Panc1 (cell line): ENCODE measurements around the gene MLPH. TPM values are rescaled to one million over a fixed set of nuclear protein-coding genes. Genes with fewer than 3 reads are reported as not detected.
A peak's percentile ranks its signal among the peaks of the same experiment; 100 is the strongest.

Source experiments
- ATAC-seq: fragments of 200-7000 bp; cut with Tn5 transposase; 2 replicates; pipeline ENCODE4 v1.9.1; 2020; ENCODE audit warnings: mild to moderate bottlenecking, moderate library complexity
- BruUV-seq: library from RNA; stranded (reverse); fragments of 400-500 nt; replicated peaks from 2 replicates; lab custom pipeline; 2021; lab: Mats Ljungman, UMichigan
- CTCF ChIA-PET: fragments of 300-600 bp; sonication (Branson Sonifier 250); formaldehyde crosslinking; loops from one replicate; lab custom pipeline; 2022; ENCODE audit warnings: antibody characterized with exemption; lab: Charles Lee
- POLR2A ChIA-PET: fragments of 300-600 bp; sonication (Branson Sonifier 250); formaldehyde crosslinking; loops from one replicate; lab custom pipeline; 2022; ENCODE audit warnings: antibody characterized with exemption; lab: Charles Lee
- DNase-seq: peaks from one replicate; pipeline ENCODE4 v3.0.0-alpha.2; 2010; ENCODE audit warnings: low read depth, low spot score
- H3K27ac ChIP-seq: 2 replicates; pipeline ENCODE4 v1.5.1; 2011; ENCODE audit warnings: mild to moderate bottlenecking, low read length, inconsistent platforms
- H3K27me3 ChIP-seq: fragments of 200-500 bp; sonication (Bioruptor generic); 2 replicates; pipeline ENCODE4 v1.6.0; 2014; ENCODE audit warnings: low read length, inconsistent platforms; ENCODE audit not compliant: control insufficient read depth, insufficient read depth
- H3K36me3 ChIP-seq: fragments of 200-500 bp; sonication (Bioruptor generic); 2 replicates; pipeline ENCODE4 v1.5.1; 2014; ENCODE audit warnings: inconsistent platforms, mild to moderate bottlenecking, low read length, moderate library complexity; ENCODE audit not compliant: control insufficient read depth, insufficient read depth
- H3K4me1 ChIP-seq: 2 replicates; pipeline ENCODE4 v1.5.1; 2011; ENCODE audit warnings: inconsistent platforms, mild to moderate bottlenecking, low read length, moderate library complexity; ENCODE audit not compliant: control insufficient read depth, insufficient read depth
- H3K4me3 ChIP-seq, 2 experiments: 2 replicates each; pipeline ENCODE4 v1.5.1; 2011 to 2012; ENCODE audit warnings: low read depth in 2 of 2, low read length in 2 of 2, mild to moderate bottlenecking in 2 of 2, inconsistent platforms in 1 of 2, moderate library complexity in 1 of 2
- H3K9me3 ChIP-seq: fragments of 200-500 bp; sonication (Bioruptor generic); 2 replicates; pipeline ENCODE4 v1.5.1; 2014; ENCODE audit warnings: low read depth, mild to moderate bottlenecking, inconsistent platforms, low read length, moderate library complexity; ENCODE audit not compliant: control insufficient read depth, insufficient read depth
- POLR2AphosphoS5 ChIP-seq: IDR thresholded peaks from 2 replicates; pipeline ENCODE4 v1.6.1; 2012; ENCODE audit warnings: mild to moderate bottlenecking, low read depth, low read length, moderate library complexity
- SIN3A ChIP-seq: IDR thresholded peaks from 2 replicates; pipeline ENCODE4 v1.6.1; 2012; ENCODE audit warnings: low read depth, mild to moderate bottlenecking, low read length, moderate library complexity, borderline replicate concordance; ENCODE audit not compliant: insufficient read depth
- TCF7L2 ChIP-seq: IDR thresholded peaks from 2 replicates; pipeline ENCODE4 v1.6.1; 2011; ENCODE audit warnings: mild to moderate bottlenecking, low read depth, low read length, inconsistent platforms
- in situ Hi-C: cut with HindIII; loops from 2 replicates; pipeline ENCODE4 v1.10.0; 2016; ENCODE audit warnings: low sequenced_read_pairs, low pct_unique_long_range_greater_than_20kb
- intact Hi-C: fragments of 100-400 bp; cut with micrococcal nuclease; formaldehyde crosslinking; loops from one replicate; pipeline ENCODE4 v1.10.0; 2022; ENCODE audit not compliant: unreplicated experiment
- total RNA-seq: library from RNA; stranded (reverse); gene quantifications from one replicate; pipeline ENCODE4 v1.2.1, GENCODE V29; 2021; ENCODE audit not compliant: unreplicated experiment
- TF ChIP-seq, protein P1 (sequence below): fragments of 450-650 bp; IDR thresholded peaks from 2 replicates; pipeline ENCODE4 v1.5.1; 2017; ENCODE audit warnings: mild to moderate bottlenecking
- TF ChIP-seq, protein P2 (sequence below), 2 experiments: IDR thresholded peaks; 2 replicates each; pipeline ENCODE4 v1.6.1; 2011 to 2012; ENCODE audit warnings: low read depth in 2 of 2, control low read depth in 1 of 2, low read length in 1 of 2, mild to moderate bottlenecking in 1 of 2, moderate library complexity in 1 of 2; ENCODE audit not compliant: insufficient read depth in 1 of 2

The MLPH gene
- total RNA-seq, 1 experiment from 2014 or later: 60.2 TPM

- Histone ChIP-seq H3K27me3 (no peaks in the 10 kb centered on the region), H3K4me1 (no peaks in the 10 kb centered on the region), H3K27ac (no peak overlapping the region), H3K9me3 (no peaks in the 10 kb centered on the region), H3K36me3 (no peaks in the 10 kb centered on the region), H3K4me3 (no peak overlapping the region)
- CTCF ChIA-PET: interaction anchor here (0.8 to 1.1 kb wide), 2 partner anchors 17 to 42 kb away, joined by 3 to 4 read pairs; no protein-coding TSS in a partner anchor
- DNase-seq (no peak), ATAC-seq (peak; percentile 30; the same call in 1 of the 2 replicates)
- POLR2A ChIA-PET: no interaction called here
- in situ Hi-C loops: no loop called here
- intact Hi-C loops: no loop called here
- BruUV-seq: no TSS peak
- TF ChIP-seq, protein P1, sequence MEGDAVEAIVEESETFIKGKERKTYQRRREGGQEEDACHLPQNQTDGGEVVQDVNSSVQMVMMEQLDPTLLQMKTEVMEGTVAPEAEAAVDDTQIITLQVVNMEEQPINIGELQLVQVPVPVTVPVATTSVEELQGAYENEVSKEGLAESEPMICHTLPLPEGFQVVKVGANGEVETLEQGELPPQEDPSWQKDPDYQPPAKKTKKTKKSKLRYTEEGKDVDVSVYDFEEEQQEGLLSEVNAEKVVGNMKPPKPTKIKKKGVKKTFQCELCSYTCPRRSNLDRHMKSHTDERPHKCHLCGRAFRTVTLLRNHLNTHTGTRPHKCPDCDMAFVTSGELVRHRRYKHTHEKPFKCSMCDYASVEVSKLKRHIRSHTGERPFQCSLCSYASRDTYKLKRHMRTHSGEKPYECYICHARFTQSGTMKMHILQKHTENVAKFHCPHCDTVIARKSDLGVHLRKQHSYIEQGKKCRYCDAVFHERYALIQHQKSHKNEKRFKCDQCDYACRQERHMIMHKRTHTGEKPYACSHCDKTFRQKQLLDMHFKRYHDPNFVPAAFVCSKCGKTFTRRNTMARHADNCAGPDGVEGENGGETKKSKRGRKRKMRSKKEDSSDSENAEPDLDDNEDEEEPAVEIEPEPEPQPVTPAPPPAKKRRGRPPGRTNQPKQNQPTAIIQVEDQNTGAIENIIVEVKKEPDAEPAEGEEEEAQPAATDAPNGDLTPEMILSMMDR: no peak
- no peak for TF ChIP-seq TCF7L2
- TF ChIP-seq, protein P2, sequence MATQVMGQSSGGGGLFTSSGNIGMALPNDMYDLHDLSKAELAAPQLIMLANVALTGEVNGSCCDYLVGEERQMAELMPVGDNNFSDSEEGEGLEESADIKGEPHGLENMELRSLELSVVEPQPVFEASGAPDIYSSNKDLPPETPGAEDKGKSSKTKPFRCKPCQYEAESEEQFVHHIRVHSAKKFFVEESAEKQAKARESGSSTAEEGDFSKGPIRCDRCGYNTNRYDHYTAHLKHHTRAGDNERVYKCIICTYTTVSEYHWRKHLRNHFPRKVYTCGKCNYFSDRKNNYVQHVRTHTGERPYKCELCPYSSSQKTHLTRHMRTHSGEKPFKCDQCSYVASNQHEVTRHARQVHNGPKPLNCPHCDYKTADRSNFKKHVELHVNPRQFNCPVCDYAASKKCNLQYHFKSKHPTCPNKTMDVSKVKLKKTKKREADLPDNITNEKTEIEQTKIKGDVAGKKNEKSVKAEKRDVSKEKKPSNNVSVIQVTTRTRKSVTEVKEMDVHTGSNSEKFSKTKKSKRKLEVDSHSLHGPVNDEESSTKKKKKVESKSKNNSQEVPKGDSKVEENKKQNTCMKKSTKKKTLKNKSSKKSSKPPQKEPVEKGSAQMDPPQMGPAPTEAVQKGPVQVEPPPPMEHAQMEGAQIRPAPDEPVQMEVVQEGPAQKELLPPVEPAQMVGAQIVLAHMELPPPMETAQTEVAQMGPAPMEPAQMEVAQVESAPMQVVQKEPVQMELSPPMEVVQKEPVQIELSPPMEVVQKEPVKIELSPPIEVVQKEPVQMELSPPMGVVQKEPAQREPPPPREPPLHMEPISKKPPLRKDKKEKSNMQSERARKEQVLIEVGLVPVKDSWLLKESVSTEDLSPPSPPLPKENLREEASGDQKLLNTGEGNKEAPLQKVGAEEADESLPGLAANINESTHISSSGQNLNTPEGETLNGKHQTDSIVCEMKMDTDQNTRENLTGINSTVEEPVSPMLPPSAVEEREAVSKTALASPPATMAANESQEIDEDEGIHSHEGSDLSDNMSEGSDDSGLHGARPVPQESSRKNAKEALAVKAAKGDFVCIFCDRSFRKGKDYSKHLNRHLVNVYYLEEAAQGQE (IDR thresholded peaks at IDR 0.05; ENCODE audit: insufficient read depth in 1 of 2, low read depth in 2 of 2, low read length in 1 of 2): no peak
- TF ChIP-seq SIN3A: no peak
- TF ChIP-seq POLR2AphosphoS5: no peak
Observed at GRCh38 chr2:237529452-237530402, 42.7 kb downstream of the MLPH start.

DNA sequence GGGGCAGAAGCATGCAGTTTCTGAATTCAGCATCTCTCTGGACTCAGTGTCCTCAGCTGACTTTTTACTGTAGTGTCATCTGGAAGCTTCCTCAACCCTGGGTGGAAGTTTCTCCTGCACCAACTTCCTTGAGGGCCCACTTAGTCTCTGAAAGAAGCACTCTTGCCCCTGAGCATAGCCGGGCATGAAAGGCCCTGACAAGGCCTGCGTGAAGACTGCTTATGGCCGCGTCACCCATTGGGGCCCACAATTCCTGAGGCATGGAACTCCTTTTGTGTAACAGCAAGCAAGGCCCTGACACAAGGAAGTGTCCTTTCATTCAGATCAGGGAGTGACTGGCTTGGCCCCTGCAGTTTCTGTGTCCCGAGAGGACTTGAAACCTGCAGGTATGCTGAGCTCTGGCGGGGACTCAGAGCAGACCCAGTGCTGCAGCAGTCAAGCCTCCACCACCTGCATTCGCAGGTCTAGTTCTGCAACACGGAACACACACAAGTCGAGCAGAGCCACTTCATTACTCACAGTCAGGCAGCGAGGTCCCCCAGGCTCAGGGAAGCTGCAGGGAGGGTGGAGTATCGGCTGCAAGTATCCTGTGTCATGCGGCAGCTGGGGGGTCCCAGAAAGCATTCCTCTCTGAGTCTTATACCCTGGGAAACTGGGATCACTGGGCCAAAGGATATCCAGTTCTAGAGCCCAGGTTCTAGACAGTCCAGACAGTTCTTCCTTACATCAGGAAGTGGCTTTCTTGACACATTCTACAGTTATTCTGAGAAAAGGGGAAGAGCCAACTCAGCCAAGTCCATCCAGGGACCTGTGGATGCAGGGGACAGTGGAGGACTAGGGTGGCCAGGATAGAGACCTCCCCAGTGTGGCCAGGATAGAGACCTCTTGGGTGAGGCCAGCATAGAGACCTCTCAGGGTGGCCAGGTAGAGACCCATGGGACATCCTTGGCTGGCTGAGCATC lies 43.7 kb downstream of the MLPH start:
- Histone ChIP-seq H3K9me3 (no peaks in the 10 kb centered on the region), H3K4me3 (no peak overlapping the region), H3K4me1 (no peaks in the 10 kb centered on the region), H3K27ac (no peak overlapping the region), H3K27me3 (no peaks in the 10 kb centered on the region), H3K36me3 (no peaks in the 10 kb centered on the region)
- no peak for TF ChIP-seq SIN3A
- TF ChIP-seq TCF7L2: no peak
- no peak for TF ChIP-seq POLR2AphosphoS5
- TF ChIP-seq, protein P2 (IDR thresholded peaks at IDR 0.05; ENCODE audit: insufficient read depth in 1 of 2, low read depth in 2 of 2, low read length in 1 of 2): no peak
- DNase-seq: no peak
- POLR2A ChIA-PET: no interaction called here
- CTCF ChIA-PET: interaction anchor here (0.8 kb wide), 1 partner anchor 41 kb away, joined by 3 read pairs; no protein-coding TSS in a partner anchor
- no peak for ATAC-seq
- intact Hi-C loops: no loop called here
- in situ Hi-C loops: no loop called here
- no TSS peak for BruUV-seq
